HG03135 (cell line): ENCODE data around the gene SPTB.

Experiments used
- ATAC-seq: cut with Tn5 transposase; IDR thresholded peaks from one replicate; pipeline ENCODE4 v1.9.1; 2021; ENCODE audit warnings: mild to moderate bottlenecking, moderate library complexity; ENCODE audit not compliant: unreplicated experiment

Gene SPTB

DNA sequence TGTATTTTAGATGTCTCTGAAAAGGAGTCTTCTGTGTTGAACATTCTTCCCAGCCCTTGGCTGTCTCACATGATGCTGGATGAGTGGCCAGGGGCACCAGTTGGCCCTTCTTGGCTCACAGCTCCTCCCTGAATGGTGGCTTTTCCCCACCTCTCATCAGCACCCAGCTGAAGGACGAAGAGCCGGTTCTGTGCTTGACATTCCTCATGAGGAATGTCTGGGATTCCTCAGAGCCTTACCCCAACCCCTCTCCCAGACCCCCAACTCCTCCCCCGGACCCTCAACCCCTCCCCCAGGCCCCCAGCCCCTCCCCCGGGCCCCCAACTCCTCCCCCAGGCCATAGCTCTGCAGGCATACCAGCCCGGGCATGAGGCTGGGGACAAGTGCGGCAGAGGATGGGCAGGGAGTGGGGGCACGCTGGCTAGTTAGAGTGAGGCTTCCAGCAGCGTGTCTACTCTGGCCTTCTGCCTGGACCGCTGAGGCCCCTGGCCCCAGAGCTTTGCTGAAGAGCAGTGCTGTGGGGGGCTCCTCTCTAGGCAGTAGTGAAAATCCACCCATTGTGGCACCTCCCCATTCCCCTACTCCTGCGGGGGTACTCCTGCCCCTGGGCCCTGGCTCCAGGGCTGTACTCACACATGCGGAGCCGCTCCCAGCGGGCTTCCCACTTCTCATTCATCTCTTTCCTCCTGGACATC lies 111.2 kb downstream of the SPTB start:
- ATAC-seq: no peak

GRCh38 chr14:64767215-64767964 lies 112.3 kb downstream of the SPTB start:
- ATAC-seq: no peak

- ATAC-seq: no peak
These were observed 113.1 kb downstream of the SPTB start for GRCh38 chr14:64766430-64767151.

GRCh38 chr14:64765740-64766302 lies 113.9 kb downstream of the SPTB start:
- ATAC-seq: no peak

- ATAC-seq: no peak
These were observed 114.8 kb downstream of the SPTB start for GRCh38 chr14:64764641-64765520.

DNA sequence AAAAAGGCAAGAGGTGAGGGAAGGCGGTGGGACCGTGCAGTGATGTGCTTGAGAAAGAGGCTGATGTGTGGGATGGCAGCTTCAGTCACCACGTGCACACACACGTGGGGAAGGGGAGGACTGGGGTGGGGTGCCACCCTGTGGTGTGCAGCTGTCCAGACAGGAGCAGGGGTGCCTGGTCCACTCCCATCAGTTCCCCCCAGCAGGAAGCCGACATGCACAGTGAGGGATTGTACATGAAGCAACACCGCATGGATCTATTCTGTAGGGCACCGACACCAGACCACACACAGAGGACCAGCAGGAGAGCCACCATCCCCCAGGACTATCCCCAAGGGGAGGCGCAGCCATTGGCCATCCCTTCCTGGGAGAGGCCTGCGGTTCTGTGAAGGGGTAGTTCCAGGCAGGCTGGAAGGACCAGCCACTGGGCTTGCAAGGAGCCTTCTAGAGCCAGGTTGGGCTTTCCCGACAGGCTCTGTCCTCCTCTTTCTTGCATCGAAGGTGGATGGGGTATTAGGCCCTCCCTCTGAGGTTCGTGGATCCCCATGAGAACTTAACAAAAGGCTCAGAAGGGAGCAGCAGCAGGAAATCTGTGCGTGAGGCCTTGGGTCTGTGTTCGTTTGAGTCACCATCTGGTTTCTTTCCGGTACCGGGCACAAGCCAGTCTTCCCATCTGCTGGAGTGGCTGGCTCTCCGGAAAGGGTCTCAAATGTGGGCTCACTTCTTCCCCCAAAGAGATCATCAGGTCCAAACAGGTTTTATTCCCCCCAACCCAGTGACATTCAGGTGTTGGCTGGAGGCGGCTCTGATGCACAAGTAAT lies 115.7 kb downstream of the SPTB start:
- no peak for ATAC-seq

DNA sequence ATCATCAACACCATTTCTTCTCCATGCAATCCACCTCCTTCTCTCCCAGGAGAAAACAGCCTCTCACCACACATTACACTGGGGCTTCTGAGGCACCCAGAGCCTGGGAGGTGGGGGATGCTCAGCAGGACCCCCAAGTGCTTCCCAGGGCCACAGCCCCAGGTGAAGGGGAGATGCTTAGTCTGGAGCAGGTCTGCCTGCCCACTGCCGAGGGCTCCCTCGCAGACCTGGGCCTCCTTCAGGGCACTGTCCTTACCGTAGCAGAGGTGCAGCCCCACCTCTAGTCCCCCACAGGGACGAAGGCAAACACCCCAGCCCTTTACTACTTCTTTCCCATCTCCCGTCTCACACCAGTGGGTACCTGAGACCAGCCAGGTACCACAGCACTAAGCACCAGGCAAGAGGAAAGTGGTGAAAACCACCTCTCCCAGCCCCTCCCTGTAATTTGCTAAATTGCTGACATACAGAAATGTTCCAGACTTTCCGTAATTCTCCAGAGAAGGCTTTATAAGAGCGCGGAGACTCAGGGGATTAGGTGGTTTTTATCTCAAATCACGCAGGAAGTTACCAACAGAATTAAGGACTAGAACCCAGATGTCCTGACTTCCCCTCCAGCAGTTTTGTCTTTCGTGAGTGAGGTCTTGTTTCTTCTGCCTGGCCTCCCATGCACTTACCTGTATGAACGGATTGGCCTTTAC lies 116.5 kb downstream of the SPTB start:
- no peak for ATAC-seq

GRCh38 chr14:64762044-64763034 lies 117.4 kb downstream of the SPTB start:
- ATAC-seq: no peak

DNA sequence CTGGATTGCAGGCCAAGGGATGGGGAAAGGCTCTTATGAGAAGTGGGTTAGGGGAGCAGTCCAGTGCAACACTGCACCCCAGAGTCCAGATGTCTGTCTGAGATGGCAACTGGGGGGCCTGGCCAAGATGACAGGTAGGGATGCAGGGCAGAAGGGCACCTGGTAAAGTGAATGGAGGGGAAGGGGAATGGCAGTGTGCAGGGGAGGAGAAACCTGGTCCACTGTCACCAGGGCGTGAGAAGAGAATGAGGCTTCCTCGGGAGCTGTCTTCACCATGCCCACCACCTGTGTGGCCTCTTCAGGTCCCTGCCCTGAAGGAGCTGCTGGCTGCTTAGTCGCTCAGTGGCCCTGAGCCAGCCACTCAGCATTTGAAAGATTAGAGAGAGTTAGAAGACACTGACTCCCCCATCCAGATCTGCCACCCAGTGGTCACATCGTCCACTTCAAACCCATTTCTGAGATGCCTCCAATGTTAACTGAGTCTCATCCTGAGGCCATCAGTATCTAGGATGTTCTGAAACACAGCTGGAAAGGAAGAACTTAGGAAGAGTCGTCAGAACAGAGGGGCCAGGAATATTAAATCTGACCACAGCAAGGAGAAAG lies 118.2 kb downstream of the SPTB start:
- ATAC-seq: no peak

DNA sequence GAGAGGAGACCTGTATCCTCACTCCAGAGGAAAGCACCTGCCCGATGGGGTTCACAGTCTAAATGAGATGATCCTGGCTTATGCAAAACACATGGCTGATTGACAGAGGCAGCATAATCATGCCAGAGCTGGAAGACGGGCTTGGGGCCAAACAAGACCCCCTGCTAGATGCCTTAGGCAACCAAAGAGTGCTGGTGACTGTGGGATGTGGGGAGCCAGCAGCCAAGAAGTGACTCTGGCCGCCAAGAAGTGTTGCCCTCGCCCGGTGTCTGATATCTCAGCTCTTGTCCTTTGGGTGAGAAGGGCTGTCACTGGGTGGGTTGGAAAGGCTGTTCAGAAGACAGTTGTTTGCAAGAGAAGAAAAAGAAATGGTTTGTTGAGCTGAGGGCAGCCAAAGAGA lies 118.8 kb downstream of the SPTB start:
- no peak for ATAC-seq

GRCh38 chr14:64760146-64760755 lies 119.5 kb downstream of the SPTB start:
- ATAC-seq: no peak

GRCh38 chr14:64759555-64759938 lies 120.2 kb downstream of the SPTB start:
- no peak for ATAC-seq

- no peak for ATAC-seq
These were observed 120.8 kb downstream of the SPTB start for GRCh38 chr14:64758691-64759554.

GRCh38 chr14:64758025-64758521 lies 121.6 kb downstream of the SPTB start:
- no peak for ATAC-seq

- ATAC-seq: no peak
These were observed 122.1 kb downstream of the SPTB start for GRCh38 chr14:64757601-64758000.

DNA sequence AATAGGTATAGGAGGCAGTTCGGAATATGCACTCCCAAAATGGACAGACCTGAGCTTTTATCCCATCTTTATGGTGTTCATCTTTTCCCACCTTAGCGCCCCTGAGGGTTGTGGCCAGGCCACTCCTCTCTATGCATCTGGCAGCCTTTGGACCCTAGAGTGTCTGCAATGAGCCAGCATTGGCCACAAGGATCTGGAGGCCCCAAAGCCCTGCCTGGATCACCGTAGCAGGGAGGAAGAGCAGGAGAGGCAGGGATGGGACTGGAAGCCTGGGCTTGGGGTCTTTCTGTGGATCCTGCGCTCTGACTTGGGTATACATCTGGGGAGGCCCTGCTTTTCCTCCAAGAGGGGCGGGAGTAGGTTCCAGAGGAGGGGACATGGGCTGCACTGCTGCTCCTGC lies 123.0 kb downstream of the SPTB start:
- ATAC-seq: no peak
